ENCODE measurements around the gene ATP5ME.

The ATP5ME gene

GRCh38 chr4:684623-685327 lies 10.7 kb upstream of the ATP5ME start:
- DNase-seq (ENCODE audit: low read depth in 1 of 2, low spot score in 1 of 2), result no peak

GRCh38 chr4:683982-684622 lies 10.0 kb upstream of the ATP5ME start:
- DNase-seq (ENCODE audit: low read depth in 1 of 2, low spot score in 1 of 2), result no peak

GRCh38 chr4:683247-683897 lies 9.3 kb upstream of the ATP5ME start:
- no peak for DNase-seq (ENCODE audit: low read depth in 1 of 2, low spot score in 1 of 2)

GRCh38 chr4:682490-683172 lies 8.6 kb upstream of the ATP5ME start:
- DNase-seq (ENCODE audit: low read depth in 1 of 2, low spot score in 1 of 2), result no peak

- peak in 1 of 2 donors; percentile 35 for DNase-seq (ENCODE audit: low read depth in 1 of 2, low spot score in 1 of 2)
Measured at GRCh38 chr4:681736-682451, 7.8 kb upstream of the ATP5ME start.

GRCh38 chr4:680928-681645 lies 7.0 kb upstream of the ATP5ME start:
- DNase-seq (ENCODE audit: low read depth in 1 of 2, low spot score in 1 of 2), result peak in 1 of 2 donors; percentile 38

- no peak for DNase-seq (ENCODE audit: low read depth in 1 of 2, low spot score in 1 of 2)
Measured at GRCh38 chr4:680551-680927, 6.5 kb upstream of the ATP5ME start.

GRCh38 chr4:680091-680490 lies 6.0 kb upstream of the ATP5ME start:
- DNase-seq (ENCODE audit: low read depth in 1 of 2, low spot score in 1 of 2), result no peak

- DNase-seq (ENCODE audit: low read depth in 1 of 2, low spot score in 1 of 2), result no peak
Measured at GRCh38 chr4:679629-680028, 5.6 kb upstream of the ATP5ME start.

- DNase-seq (ENCODE audit: low read depth in 1 of 2, low spot score in 1 of 2), result no peak
Measured at GRCh38 chr4:679104-679481, 5.0 kb upstream of the ATP5ME start.

- DNase-seq (ENCODE audit: low read depth in 1 of 2, low spot score in 1 of 2), result no peak
Measured at GRCh38 chr4:678331-679103, 4.4 kb upstream of the ATP5ME start.

- DNase-seq (ENCODE audit: low read depth in 1 of 2, low spot score in 1 of 2), result no peak
Measured at GRCh38 chr4:677431-678293, 3.6 kb upstream of the ATP5ME start.

- DNase-seq (ENCODE audit: low read depth in 1 of 2, low spot score in 1 of 2), result no peak
Measured at GRCh38 chr4:676871-677235, 2.8 kb upstream of the ATP5ME start.

GRCh38 chr4:675980-676870 lies 2.1 kb upstream of the ATP5ME start:
- DNase-seq (ENCODE audit: low read depth in 1 of 2, low spot score in 1 of 2), result no peak

GRCh38 chr4:675036-675882 lies 1.2 kb upstream of the ATP5ME start:
- DNase-seq (ENCODE audit: low read depth in 1 of 2, low spot score in 1 of 2), result no peak

- DNase-seq (ENCODE audit: low read depth in 1 of 2, low spot score in 1 of 2), result no peak
Measured at GRCh38 chr4:673349-674091, 556 bp downstream of the ATP5ME start.

All from activated T-helper 1 cell treated with anti-CD3 and anti-CD28 coated beads, Interleukin-2, amount 50 U/mL, for 16 hours (primary cell).